Prostate gland (tissue), 2 donors: ENCODE results near the gene MTHFR. TPM values are rescaled to one million over a fixed set of nuclear protein-coding genes. Genes with fewer than 3 reads are reported as not detected.
A peak's percentile ranks its signal among the peaks of the same experiment; 100 is the strongest.

ENCODE experiments used
- DNase-seq: peaks from one replicate; pipeline ENCODE4 v3.0.0-alpha.2; 2019; ENCODE audit warnings: low spot score
- H3K27ac ChIP-seq, 2 donors: fragments of 200-600 bp; sonication (generic); 2 replicates each; pipeline ENCODE4 v1.5.1; 2017 to 2019
- H3K27me3 ChIP-seq: fragments of 200-600 bp; sonication (generic); replicated peaks from 2 replicates; pipeline ENCODE4 v1.5.1; 2019; ENCODE audit not compliant: insufficient read depth
- H3K36me3 ChIP-seq, 2 donors: fragments of 200-600 bp; sonication (generic); 1 replicate in 1 of 2; 2 replicates in 1 of 2; pipeline versions ENCODE4 v1.5.1 to v1.8.1; 2017 to 2019
- H3K4me1 ChIP-seq: fragments of 200-600 bp; sonication (generic); replicated peaks from 2 replicates; pipeline ENCODE4 v1.5.1; 2019
- H3K4me3 ChIP-seq, 2 donors: fragments of 200-600 bp; sonication (generic); 2 replicates each; pipeline ENCODE4 v1.5.1; 2017 to 2019
- H3K9me3 ChIP-seq: fragments of 200-600 bp; sonication (generic); 2 replicates; pipeline ENCODE4 v1.5.1; 2017
- CTCF ChIP-seq, 4 experiments: fragments of 200-600 bp in 2 of 4; fragments of 450-650 bp in 2 of 4; sonication (generic) in 2 of 4; IDR thresholded peaks; 1 replicate in 3 of 4; 2 replicates in 1 of 4; pipeline ENCODE4 v1.5.1; 2016 to 2019; ENCODE audit warnings: antibody characterized with exemption in 4 of 4, mild to moderate bottlenecking in 2 of 4, moderate library complexity in 2 of 4
- POLR2A ChIP-seq: fragments of 450-650 bp; IDR thresholded peaks from one replicate; pipeline ENCODE4 v1.6.1; 2016; ENCODE audit warnings: antibody characterized with exemption, mild to moderate bottlenecking
- POLR2AphosphoS5 ChIP-seq: sonication (generic); formaldehyde crosslinking; IDR thresholded peaks from one replicate; pipeline ENCODE4 v1.6.1; 2017; ENCODE audit warnings: antibody characterized with exemption
- WGBS: methylation state at CpG from one replicate; pipeline ENCODE4 v1.1.5; 2018; 5-methylcytosine and 5-hydroxymethylcytosine counted together
- intact Hi-C: fragments of 100-400 bp; cut with DNase I; formaldehyde crosslinking; loops from one replicate; pipeline ENCODE4 v1.14.2; 2022
- total RNA-seq, 2 donors: library from RNA; depleted of rRNA; stranded (reverse); fragments of >200 nt; gene quantifications; one replicate each; pipeline ENCODE4 v1.1.0, GENCODE V29; 2016

The MTHFR gene
- total RNA-seq, 2 donors from 2014 or later: 27.6 to 75.0 TPM

- WGBS: 88% methylated on average over 14 of the region's 15 CpGs
- no peak for DNase-seq
- TF ChIP-seq POLR2A: no peak
- TF ChIP-seq CTCF (IDR thresholded peaks at IDR 0.05): no peak
- no peak for TF ChIP-seq POLR2AphosphoS5
- H3K4me1 ChIP-seq: no peaks in the 10 kb centered on the region
- H3K36me3 ChIP-seq: peaks cover 0 to 16% of the 10 kb centered on the region in 2 donors
- H3K27me3 ChIP-seq: no peaks in the 10 kb centered on the region
- H3K9me3 ChIP-seq: no peaks in the 10 kb centered on the region
- H3K27ac ChIP-seq: no peak overlapping the region
- no peak overlapping the region for H3K4me3 ChIP-seq
- intact Hi-C loops: no loop called here
Observed at GRCh38 chr1:11793819-11794218, 11.9 kb downstream of the MTHFR start.

- no peak for DNase-seq
- intact Hi-C loops: no loop called here
- no peak for TF ChIP-seq POLR2A
- no peak for TF ChIP-seq POLR2AphosphoS5
- no peak for TF ChIP-seq CTCF (IDR thresholded peaks at IDR 0.05)
- no peaks in the 10 kb centered on the region for H3K27me3 ChIP-seq
- H3K36me3 ChIP-seq: peaks cover 0 to 16% of the 10 kb centered on the region in 2 donors
- H3K4me1 ChIP-seq: peaks cover 7% of the 10 kb centered on the region
- WGBS: 83% methylated on average over 11 of the region's 11 CpGs
- no peaks in the 10 kb centered on the region for H3K9me3 ChIP-seq
- H3K4me3 ChIP-seq: no peak overlapping the region
- peak overlapping the region; percentile 84 to 86 for H3K27ac ChIP-seq
Observed at GRCh38 chr1:11792106-11792505, 13.7 kb downstream of the MTHFR start.

GRCh38 chr1:11790880-11791715, 14.7 kb downstream of the MTHFR start:
- intact Hi-C loops: no loop called here
- Histone ChIP-seq H3K36me3 (peaks cover 0 to 16% of the 10 kb centered on the region in 2 donors), H3K4me3 (no peak overlapping the region)

GRCh38 chr1:11790101-11790879, 15.5 kb downstream of the MTHFR start:
- Histone ChIP-seq H3K4me1 (peaks cover 8% of the 10 kb centered on the region), H3K27ac (peak overlapping the region; percentile 84 to 86), H3K9me3 (no peaks in the 10 kb centered on the region), H3K36me3 (peaks cover 0 to 16% of the 10 kb centered on the region in 2 donors), H3K27me3 (no peaks in the 10 kb centered on the region), H3K4me3 (no peak overlapping the region)
- DNase-seq: no peak
- no peak for TF ChIP-seq CTCF (IDR thresholded peaks at IDR 0.05)
- intact Hi-C loops: no loop called here
- 74% methylated on average over 20 of the region's 20 CpGs for WGBS

More at GRCh38 chr1:11790880-11791715, 14.7 kb downstream of the MTHFR start:
- WGBS: 60% methylated on average over 19 of the region's 19 CpGs
- no peaks in the 10 kb centered on the region for H3K27me3 ChIP-seq
- H3K4me1 ChIP-seq: peaks cover 8% of the 10 kb centered on the region
- peak; percentile 83 for DNase-seq
- H3K9me3 ChIP-seq: no peaks in the 10 kb centered on the region
- H3K27ac ChIP-seq: peak overlapping the region; percentile 84 to 86
- TF ChIP-seq CTCF (IDR thresholded peaks at IDR 0.05) (no peak), POLR2AphosphoS5 (peak; percentile 97), POLR2A (peak; percentile 72)
